ENCODE data around the gene CFAP54. TPM values are rescaled to one million over a fixed set of nuclear protein-coding genes. Genes with fewer than 3 reads are reported as not detected.

The CFAP54 gene
- total and polyA plus RNA-seq, 2 experiments from 2014 or later, result 0.07 to 0.76 TPM

- Histone ChIP-seq H3K4me3 (no peak overlapping the region), H3K27me3 (ENCODE audit: insufficient read depth) (no peaks in the 10 kb centered on the region), H3K4me2 (no peak overlapping the region), H3K4me1 (ENCODE audit: insufficient read depth) (no peaks in the 10 kb centered on the region), H3F3A (replicated peaks; ENCODE audit: low read depth) (no peaks in the 10 kb centered on the region), H4K20me1 (replicated peaks; ENCODE audit: insufficient read depth) (no peaks in the 10 kb centered on the region), H3K36me3 (ENCODE audit: insufficient read depth) (no peaks in the 10 kb centered on the region), H3K79me2 (replicated peaks; ENCODE audit: insufficient read depth) (no peaks in the 10 kb centered on the region), H3K9me2 (ENCODE audit: insufficient read depth) (0 out of 2 replicates have a peak, but pooled peaks cover 4% of the 10 kb centered on the region), H2AFZ (no peak overlapping the region), H3K27ac (ENCODE audit: low read depth) (no peak overlapping the region)
- TF ChIP-seq ETS1 (IDR thresholded peaks at IDR 0.05), result no peak
- no peak for TF ChIP-seq CREB1 (CRISPR knock-in tag; IDR thresholded peaks at IDR 0.05; ENCODE audit: low read depth)
- TF ChIP-seq STAT1 (IDR thresholded peaks at IDR 0.05; ENCODE audit: unreplicated experiment), result no peak
- no peak for TF ChIP-seq CTCF (conservative IDR thresholded peaks at IDR 0.05; ENCODE audit: low read depth in 2 of 2)
- no peak for TF ChIP-seq JUNB (IDR thresholded peaks at IDR 0.05; ENCODE audit: unreplicated experiment)
- no peak for TF ChIP-seq NANOG (IDR thresholded peaks at IDR 0.05; ENCODE audit: borderline replicate concordance)
- no peaks in the 10 kb centered on the region for H3K36me3 Mint-ChIP-seq (ENCODE audit: low read depth)
- H3K4me3 Mint-ChIP-seq, result no peak overlapping the region
- no peaks in the 10 kb centered on the region for H3K9me3 Mint-ChIP-seq
- H3K27me3 Mint-ChIP-seq (ENCODE audit: insufficient read depth, low read depth, poor library complexity), result no peaks in the 10 kb centered on the region
- no peak for ATAC-seq
- H3K4me1 Mint-ChIP-seq, result no peaks in the 10 kb centered on the region
- H3K27ac Mint-ChIP-seq, result no peak overlapping the region
- DNase-seq (ENCODE audit: low spot score), result no peak
Measured at GRCh38 chr12:96880220-96880619, 390.8 kb downstream of the CFAP54 start.

- Histone ChIP-seq H3K4me2 (no peak overlapping the region), H3K4me1 (ENCODE audit: insufficient read depth) (no peaks in the 10 kb centered on the region), H3K4me3 (no peak overlapping the region), H2AFZ (no peak overlapping the region), H3K27ac (ENCODE audit: low read depth) (no peak overlapping the region), H3K9me2 (ENCODE audit: insufficient read depth) (0 out of 2 replicates have a peak, but pooled peaks cover 4% of the 10 kb centered on the region), H3K36me3 (ENCODE audit: insufficient read depth) (no peaks in the 10 kb centered on the region), H3K27me3 (ENCODE audit: insufficient read depth) (no peaks in the 10 kb centered on the region), H3F3A (replicated peaks; ENCODE audit: low read depth) (no peaks in the 10 kb centered on the region), H3K79me2 (replicated peaks; ENCODE audit: insufficient read depth) (no peaks in the 10 kb centered on the region), H4K20me1 (replicated peaks; ENCODE audit: insufficient read depth) (no peaks in the 10 kb centered on the region)
- TF ChIP-seq ETS1 (IDR thresholded peaks at IDR 0.05), result no peak
- no peak for TF ChIP-seq POLR2AphosphoS5 (IDR thresholded peaks at IDR 0.05; ENCODE audit: low read depth)
- Mint-ChIP-seq H3K36me3 (ENCODE audit: low read depth) (no peaks in the 10 kb centered on the region), H3K27me3 (ENCODE audit: insufficient read depth, low read depth, poor library complexity) (no peaks in the 10 kb centered on the region), H3K9me3 (no peaks in the 10 kb centered on the region), H3K4me1 (no peaks in the 10 kb centered on the region), H3K27ac (no peak overlapping the region), H3K4me3 (no peak overlapping the region)
- DNase-seq (ENCODE audit: low spot score), result no peak
- ATAC-seq, result no peak
Measured at GRCh38 chr12:96881608-96882007, 392.2 kb downstream of the CFAP54 start.
